ENCODE data around the gene LBX2. TPM values are rescaled to one million over a fixed set of nuclear protein-coding genes. Genes with fewer than 3 reads are reported as not detected.

The LBX2 gene, protein sequence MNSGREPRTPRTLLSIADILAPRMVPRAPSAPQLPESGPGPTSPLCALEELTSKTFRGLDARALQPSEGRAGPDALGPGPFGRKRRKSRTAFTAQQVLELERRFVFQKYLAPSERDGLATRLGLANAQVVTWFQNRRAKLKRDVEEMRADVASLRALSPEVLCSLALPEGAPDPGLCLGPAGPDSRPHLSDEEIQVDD
- 0.36 and 0.40 TPM in 2 replicates for total RNA-seq

- Mint-ChIP-seq H3K9me3 (no peaks in the 10 kb centered on the region), H3K4me3 (peak within 1 kb of the TSS; percentile 95), H3K27me3 (peaks cover 47% of the 10 kb centered on the region), H3K36me3 (ENCODE audit: low read depth) (peaks cover 33% of the 10 kb centered on the region), H3K27ac (peak within 1 kb of the TSS; percentile 86), H3K4me1 (peaks cover 32% of the 10 kb centered on the region)
- intact Hi-C loops (cut with micrococcal nuclease), result loop anchor here (1.0 to 2.0 kb wide), 2 partner anchors 16 to 17 kb away; partner anchors contain the start of genes CCDC142 and TTC31
- DNase-seq, result no peak
Observed at GRCh38 chr2:74499267-74499939, at the start of gene LBX2. Gene LBX2, minus strand, starts transcription at chr2:74499603. Its CDS starts 66 bp downstream, at chr2:74499537.

- H3K9me3 Mint-ChIP-seq, result no peaks in the 10 kb centered on the region
- H3K27ac Mint-ChIP-seq, result peak overlapping the region; percentile 35
- H3K36me3 Mint-ChIP-seq (ENCODE audit: low read depth), result no peaks in the 10 kb centered on the region
- peaks cover 27% of the 10 kb centered on the region for H3K4me1 Mint-ChIP-seq
- H3K4me3 Mint-ChIP-seq, result peak overlapping the region; percentile 82
- peaks cover 38% of the 10 kb centered on the region for H3K27me3 Mint-ChIP-seq
- intact Hi-C loops (cut with micrococcal nuclease), result no loop called here
- DNase-seq, result no peak
Observed at GRCh38 chr2:74548285-74548899, 49.0 kb upstream of the LBX2 start.

GRCh38 chr2:74546004-74546403 lies 46.6 kb upstream of the LBX2 start:
- intact Hi-C loops (cut with micrococcal nuclease), result no loop called here
- H3K27ac Mint-ChIP-seq, result no peak overlapping the region
- H3K36me3 Mint-ChIP-seq (ENCODE audit: low read depth), result no peaks in the 10 kb centered on the region
- DNase-seq, result no peak
- no peak overlapping the region for H3K4me3 Mint-ChIP-seq
- peaks cover 44% of the 10 kb centered on the region for H3K27me3 Mint-ChIP-seq
- H3K9me3 Mint-ChIP-seq, result no peaks in the 10 kb centered on the region
- peaks cover 25% of the 10 kb centered on the region for H3K4me1 Mint-ChIP-seq

- Mint-ChIP-seq H3K4me3 (no peak overlapping the region), H3K4me1 (peaks cover 17% of the 10 kb centered on the region), H3K27ac (no peak overlapping the region), H3K36me3 (ENCODE audit: low read depth) (no peaks in the 10 kb centered on the region), H3K27me3 (peaks cover 38% of the 10 kb centered on the region), H3K9me3 (no peaks in the 10 kb centered on the region)
- DNase-seq, result peak; percentile 63
- intact Hi-C loops (cut with micrococcal nuclease), result no loop called here
Observed at GRCh38 chr2:74544634-74545033, 45.2 kb upstream of the LBX2 start.

GRCh38 chr2:74542978-74543377 lies 43.6 kb upstream of the LBX2 start:
- Mint-ChIP-seq H3K9me3 (no peaks in the 10 kb centered on the region), H3K36me3 (ENCODE audit: low read depth) (no peaks in the 10 kb centered on the region), H3K4me1 (peaks cover 15% of the 10 kb centered on the region), H3K4me3 (no peak overlapping the region), H3K27ac (no peak overlapping the region), H3K27me3 (peaks cover 39% of the 10 kb centered on the region)
- intact Hi-C loops (cut with micrococcal nuclease), result no loop called here
- DNase-seq, result no peak

DNA sequence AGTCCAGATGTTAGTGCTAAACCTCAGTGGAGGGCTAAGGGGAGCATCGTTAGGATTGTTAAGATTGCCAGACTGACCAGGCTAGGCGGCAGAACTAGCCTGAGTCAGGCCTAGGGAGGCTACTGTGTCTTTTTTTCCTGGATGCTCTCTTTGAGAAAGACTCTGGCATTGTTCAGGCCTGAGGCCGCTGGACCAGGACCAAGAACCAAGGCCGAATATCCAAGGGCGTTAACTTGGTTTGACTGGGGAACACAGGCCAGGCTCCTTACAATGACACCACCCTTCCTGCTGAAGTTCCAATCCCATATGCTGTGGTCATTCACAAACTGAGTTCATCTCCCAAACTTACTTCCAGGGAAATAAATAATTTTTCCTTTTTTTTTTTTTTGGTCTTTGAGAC lies 40.9 kb upstream of the LBX2 start:
- Mint-ChIP-seq H3K4me1 (peaks cover 10% of the 10 kb centered on the region), H3K27ac (no peak overlapping the region), H3K4me3 (no peak overlapping the region), H3K27me3 (peaks cover 25% of the 10 kb centered on the region), H3K36me3 (ENCODE audit: low read depth) (no peaks in the 10 kb centered on the region), H3K9me3 (no peaks in the 10 kb centered on the region)
- no peak for DNase-seq
- intact Hi-C loops (cut with micrococcal nuclease), result no loop called here

DNA sequence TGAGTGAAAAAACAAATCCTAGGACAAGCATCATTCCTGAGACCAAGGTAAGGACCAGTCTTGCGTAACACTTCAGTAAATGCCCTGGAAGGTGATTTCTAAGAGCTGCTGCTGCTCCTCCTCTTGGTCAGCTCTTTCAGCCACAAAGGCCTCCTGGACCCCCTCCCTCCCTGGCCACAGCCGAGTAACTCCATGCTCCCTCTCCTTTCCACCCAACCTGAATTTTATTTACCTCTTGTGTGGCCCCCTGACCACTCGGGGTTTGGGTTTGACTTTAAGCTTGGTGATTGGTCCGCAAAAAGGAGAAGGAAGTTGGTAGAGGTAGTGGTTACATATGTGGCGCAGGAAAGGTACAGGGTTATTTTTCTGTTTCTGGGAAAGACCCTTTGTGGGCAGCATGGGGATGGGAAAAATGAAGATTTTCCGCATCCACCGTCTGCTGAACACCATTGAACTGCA lies 39.5 kb upstream of the LBX2 start:
- Mint-ChIP-seq H3K27ac (no peak overlapping the region), H3K4me1 (peaks cover 10% of the 10 kb centered on the region), H3K27me3 (peaks cover 21% of the 10 kb centered on the region), H3K4me3 (no peak overlapping the region), H3K9me3 (no peaks in the 10 kb centered on the region), H3K36me3 (ENCODE audit: low read depth) (peaks cover under 1% of the 10 kb centered on the region)
- intact Hi-C loops (cut with micrococcal nuclease), result no loop called here
- no peak for DNase-seq

- Mint-ChIP-seq H3K36me3 (ENCODE audit: low read depth) (peaks cover 9% of the 10 kb centered on the region), H3K27me3 (peaks cover 13% of the 10 kb centered on the region), H3K4me1 (peaks cover 9% of the 10 kb centered on the region), H3K27ac (no peak overlapping the region), H3K9me3 (no peaks in the 10 kb centered on the region), H3K4me3 (no peak overlapping the region)
- DNase-seq, result no peak
- intact Hi-C loops (cut with micrococcal nuclease), result no loop called here
Observed at GRCh38 chr2:74537140-74537539, 37.7 kb upstream of the LBX2 start.

GRCh38 chr2:74536166-74536950 lies 37.0 kb upstream of the LBX2 start:
- Mint-ChIP-seq H3K27ac (no peak overlapping the region), H3K27me3 (peaks cover 13% of the 10 kb centered on the region), H3K4me3 (no peak overlapping the region), H3K36me3 (ENCODE audit: low read depth) (peaks cover 15% of the 10 kb centered on the region), H3K4me1 (peaks cover 16% of the 10 kb centered on the region), H3K9me3 (no peaks in the 10 kb centered on the region)
- no peak for DNase-seq
- intact Hi-C loops (cut with micrococcal nuclease), result no loop called here

- Mint-ChIP-seq H3K27ac (no peak overlapping the region), H3K36me3 (ENCODE audit: low read depth) (peaks cover 20% of the 10 kb centered on the region), H3K9me3 (no peaks in the 10 kb centered on the region), H3K27me3 (peaks cover 12% of the 10 kb centered on the region), H3K4me1 (peaks cover 23% of the 10 kb centered on the region), H3K4me3 (no peak overlapping the region)
- intact Hi-C loops (cut with micrococcal nuclease), result no loop called here
- DNase-seq, result no peak
Observed at GRCh38 chr2:74535440-74535965, 36.1 kb upstream of the LBX2 start.

DNA sequence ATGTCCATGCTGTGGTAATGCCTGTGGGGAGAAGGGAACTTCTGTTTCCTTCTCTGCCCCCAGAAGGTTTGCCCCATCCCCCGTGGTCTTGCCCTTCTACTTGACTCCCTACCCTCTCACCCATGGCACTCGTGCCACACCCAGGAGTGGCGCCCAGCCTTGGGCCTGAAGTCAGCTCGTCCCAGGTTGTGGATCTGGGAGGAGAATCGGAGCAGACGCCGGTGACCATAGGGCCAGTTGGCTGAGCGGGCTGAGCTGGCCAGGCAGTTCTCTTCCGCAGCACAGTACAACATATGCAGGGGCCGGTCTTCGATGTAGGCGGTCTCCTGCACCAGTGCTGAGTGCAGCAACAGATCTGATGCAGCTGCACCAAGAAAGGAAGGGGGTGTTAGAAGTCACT lies 35.0 kb upstream of the LBX2 start:
- no peak overlapping the region for H3K27ac Mint-ChIP-seq
- intact Hi-C loops (cut with micrococcal nuclease), result no loop called here
- no peak for DNase-seq
- no peaks in the 10 kb centered on the region for H3K9me3 Mint-ChIP-seq
- H3K4me1 Mint-ChIP-seq, result peaks cover 21% of the 10 kb centered on the region
- no peak overlapping the region for H3K4me3 Mint-ChIP-seq
- H3K36me3 Mint-ChIP-seq (ENCODE audit: low read depth), result peaks cover 20% of the 10 kb centered on the region
- H3K27me3 Mint-ChIP-seq, result peaks cover 12% of the 10 kb centered on the region

DNA sequence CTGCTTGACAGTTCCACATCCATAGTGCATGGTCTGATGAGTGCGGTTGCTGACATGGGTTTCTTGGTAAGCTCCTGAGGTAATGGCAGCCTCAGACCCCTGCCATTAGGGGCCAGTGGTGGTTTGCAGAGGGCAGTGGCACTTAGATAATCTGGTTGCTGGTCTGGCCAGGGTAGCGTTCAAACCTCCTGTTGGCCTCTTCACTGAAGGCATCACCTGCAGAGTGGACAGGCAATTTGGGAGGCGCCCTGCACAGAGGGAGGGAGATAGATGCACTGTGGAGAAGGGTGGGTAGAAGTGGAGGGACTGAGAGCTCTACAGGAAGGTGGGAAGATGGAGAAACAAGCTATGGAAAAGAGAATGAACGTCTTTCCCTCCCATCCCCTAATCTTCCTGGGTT lies 34.1 kb upstream of the LBX2 start:
- peaks cover 18% of the 10 kb centered on the region for H3K4me1 Mint-ChIP-seq
- DNase-seq, result no peak
- H3K36me3 Mint-ChIP-seq (ENCODE audit: low read depth), result peaks cover 25% of the 10 kb centered on the region
- H3K9me3 Mint-ChIP-seq, result no peaks in the 10 kb centered on the region
- peaks cover 7% of the 10 kb centered on the region for H3K27me3 Mint-ChIP-seq
- no peak overlapping the region for H3K27ac Mint-ChIP-seq
- H3K4me3 Mint-ChIP-seq, result no peak overlapping the region
- intact Hi-C loops (cut with micrococcal nuclease), result loop anchor here (2.0 kb wide), 1 partner anchor 283 kb away; no protein-coding TSS in a partner anchor

GRCh38 chr2:74532222-74532621 lies 32.8 kb upstream of the LBX2 start:
- peak; percentile 79 for DNase-seq
- H3K4me3 Mint-ChIP-seq, result peak overlapping the region; percentile 96
- H3K4me1 Mint-ChIP-seq, result peaks cover 26% of the 10 kb centered on the region

More at GRCh38 chr2:74532222-74532621, 32.8 kb upstream of the LBX2 start:
- no peaks in the 10 kb centered on the region for H3K9me3 Mint-ChIP-seq
- intact Hi-C loops (cut with micrococcal nuclease), result loop anchor here (2.0 kb wide), 1 partner anchor 281 kb away; no protein-coding TSS in a partner anchor
- peaks cover 37% of the 10 kb centered on the region for H3K36me3 Mint-ChIP-seq (ENCODE audit: low read depth)
- H3K27ac Mint-ChIP-seq, result peak overlapping the region; percentile 2
- H3K27me3 Mint-ChIP-seq, result no peaks in the 10 kb centered on the region
